Measurements from ENCODE around the gene HOXC6. TPM values are rescaled to one million over a fixed set of nuclear protein-coding genes. Genes with fewer than 3 reads are reported as not detected.

Gene HOXC6
- total and polyA plus RNA-seq, 2 of the 13 experiments (the other 11 are each of a cell fraction or from before 2014, with no cell fraction given) = not detected

DNA sequence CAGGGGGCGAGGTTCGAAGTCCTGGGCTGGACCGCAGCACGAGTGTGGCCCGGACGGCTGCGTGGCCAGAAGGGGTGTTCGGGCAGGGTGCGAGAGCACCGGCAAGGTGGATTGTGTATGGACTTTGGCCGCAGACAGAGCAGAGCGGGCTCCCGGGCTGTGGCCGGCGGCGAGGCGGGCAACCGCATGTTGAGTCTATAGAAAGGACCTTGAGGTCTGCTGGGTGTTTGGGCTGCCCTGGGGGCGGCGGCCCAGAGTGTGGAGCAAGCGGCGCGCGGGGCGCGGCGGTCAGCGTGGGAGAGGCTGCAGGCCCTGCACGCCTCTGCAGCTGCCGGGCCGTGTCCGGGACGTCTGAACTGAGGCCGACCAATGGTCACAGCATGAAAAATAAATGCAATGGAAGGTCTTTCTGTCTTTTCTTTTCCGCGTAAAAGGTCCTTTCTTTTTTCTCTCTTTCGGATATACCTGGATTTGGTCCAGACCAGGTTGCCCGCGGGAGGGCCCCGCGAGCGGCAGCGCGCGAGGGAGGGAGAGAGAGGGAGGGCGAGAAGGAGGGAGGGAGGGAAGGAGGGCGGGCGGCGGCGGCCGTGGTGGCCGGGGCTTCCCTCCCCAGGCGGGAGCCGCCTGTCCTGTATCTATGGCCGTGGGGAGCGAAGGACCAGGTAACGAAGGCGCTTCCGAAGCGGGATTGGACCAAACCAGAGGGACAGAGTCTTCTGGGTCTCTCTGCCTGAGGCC, 33.8 kb upstream of the HOXC6 start (continued):
- TF ChIP-seq SYNCRIP (IDR thresholded peaks at IDR 0.05; ENCODE audit: insufficient read depth, low read depth, low read length) (no peak), HNRNPLL (IDR thresholded peaks at IDR 0.05; ENCODE audit: low read depth, low read length, poor library complexity, severe bottlenecking) (peak; percentile 44), ZSCAN31 (CRISPR knock-in tag; IDR thresholded peaks at IDR 0.05; ENCODE audit: low read depth) (peak; percentile 45; the same call in 1 of the 2 replicates), ZKSCAN5 (CRISPR knock-in tag; IDR thresholded peaks at IDR 0.05) (no peak), SIN3B (IDR thresholded peaks at IDR 0.05; ENCODE audit: low read length) (no peak), POLR2AphosphoS5 (IDR thresholded peaks at IDR 0.05; ENCODE audit: low read depth, low read length) (no peak), MAFF (IDR thresholded peaks at IDR 0.05; ENCODE audit: low read depth, low read length) (no peak), NAIF1 (CRISPR knock-in tag; IDR thresholded peaks at IDR 0.05; ENCODE audit: borderline replicate concordance) (no peak), MTA1 (CRISPR knock-in tag; IDR thresholded peaks at IDR 0.05; ENCODE audit: borderline replicate concordance) (peak; percentile 54; the same call in 1 of the 2 replicates), CENPT (CRISPR knock-in tag; IDR thresholded peaks at IDR 0.05; ENCODE audit: low read depth) (no peak), MEIS2 (CRISPR knock-in tag; IDR thresholded peaks at IDR 0.05) (no peak), ZNF629 (CRISPR knock-in tag; conservative IDR thresholded peaks at IDR 0.05) (peak; percentile 20; the same call in 1 of the 2 replicates), ZNF205 (CRISPR knock-in tag; IDR thresholded peaks at IDR 0.05) (no peak), ZNF367 (CRISPR knock-in tag; IDR thresholded peaks at IDR 0.05; ENCODE audit: borderline replicate concordance) (no peak), ZFP41 (CRISPR knock-in tag; IDR thresholded peaks at IDR 0.05; ENCODE audit: borderline replicate concordance) (no peak), ZNF772 (CRISPR knock-in tag; IDR thresholded peaks at IDR 0.05) (0 out of 2 replicates have a peak, but pooled peaks have one; percentile 53), ZNF737 (CRISPR knock-in tag; IDR thresholded peaks at IDR 0.05; ENCODE audit: borderline replicate concordance) (no peak)
- TF ChIP-seq, protein P1, sequence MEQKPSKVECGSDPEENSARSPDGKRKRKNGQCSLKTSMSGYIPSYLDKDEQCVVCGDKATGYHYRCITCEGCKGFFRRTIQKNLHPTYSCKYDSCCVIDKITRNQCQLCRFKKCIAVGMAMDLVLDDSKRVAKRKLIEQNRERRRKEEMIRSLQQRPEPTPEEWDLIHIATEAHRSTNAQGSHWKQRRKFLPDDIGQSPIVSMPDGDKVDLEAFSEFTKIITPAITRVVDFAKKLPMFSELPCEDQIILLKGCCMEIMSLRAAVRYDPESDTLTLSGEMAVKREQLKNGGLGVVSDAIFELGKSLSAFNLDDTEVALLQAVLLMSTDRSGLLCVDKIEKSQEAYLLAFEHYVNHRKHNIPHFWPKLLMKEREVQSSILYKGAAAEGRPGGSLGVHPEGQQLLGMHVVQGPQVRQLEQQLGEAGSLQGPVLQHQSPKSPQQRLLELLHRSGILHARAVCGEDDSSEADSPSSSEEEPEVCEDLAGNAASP (CRISPR knock-in tag; IDR thresholded peaks at IDR 0.05; ENCODE audit: borderline replicate concordance) = 0 out of 2 replicates have a peak, but pooled peaks have one; percentile 34
- TF ChIP-seq, protein P2, sequence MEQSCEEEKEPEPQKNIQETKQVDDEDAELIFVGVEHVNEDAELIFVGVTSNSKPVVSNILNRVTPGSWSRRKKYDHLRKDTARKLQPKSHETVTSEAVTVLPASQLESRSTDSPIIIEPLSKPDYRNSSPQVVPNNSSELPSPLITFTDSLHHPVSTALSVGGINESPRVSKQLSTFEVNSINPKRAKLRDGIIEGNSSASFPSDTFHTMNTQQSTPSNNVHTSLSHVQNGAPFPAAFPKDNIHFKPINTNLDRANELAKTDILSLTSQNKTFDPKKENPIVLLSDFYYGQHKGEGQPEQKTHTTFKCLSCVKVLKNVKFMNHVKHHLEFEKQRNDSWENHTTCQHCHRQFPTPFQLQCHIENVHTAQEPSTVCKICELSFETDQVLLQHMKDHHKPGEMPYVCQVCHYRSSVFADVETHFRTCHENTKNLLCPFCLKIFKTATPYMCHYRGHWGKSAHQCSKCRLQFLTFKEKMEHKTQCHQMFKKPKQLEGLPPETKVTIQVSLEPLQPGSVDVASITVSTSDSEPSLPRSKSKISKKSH (CRISPR knock-in tag; IDR thresholded peaks at IDR 0.05; ENCODE audit: borderline replicate concordance) = peak; percentile 23; the same call in 1 of the 2 replicates
- TF ChIP-seq, protein P3, sequence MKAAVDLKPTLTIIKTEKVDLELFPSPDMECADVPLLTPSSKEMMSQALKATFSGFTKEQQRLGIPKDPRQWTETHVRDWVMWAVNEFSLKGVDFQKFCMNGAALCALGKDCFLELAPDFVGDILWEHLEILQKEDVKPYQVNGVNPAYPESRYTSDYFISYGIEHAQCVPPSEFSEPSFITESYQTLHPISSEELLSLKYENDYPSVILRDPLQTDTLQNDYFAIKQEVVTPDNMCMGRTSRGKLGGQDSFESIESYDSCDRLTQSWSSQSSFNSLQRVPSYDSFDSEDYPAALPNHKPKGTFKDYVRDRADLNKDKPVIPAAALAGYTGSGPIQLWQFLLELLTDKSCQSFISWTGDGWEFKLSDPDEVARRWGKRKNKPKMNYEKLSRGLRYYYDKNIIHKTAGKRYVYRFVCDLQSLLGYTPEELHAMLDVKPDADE (CRISPR knock-in tag; IDR thresholded peaks at IDR 0.05) = no peak
- TF ChIP-seq, protein P4, sequence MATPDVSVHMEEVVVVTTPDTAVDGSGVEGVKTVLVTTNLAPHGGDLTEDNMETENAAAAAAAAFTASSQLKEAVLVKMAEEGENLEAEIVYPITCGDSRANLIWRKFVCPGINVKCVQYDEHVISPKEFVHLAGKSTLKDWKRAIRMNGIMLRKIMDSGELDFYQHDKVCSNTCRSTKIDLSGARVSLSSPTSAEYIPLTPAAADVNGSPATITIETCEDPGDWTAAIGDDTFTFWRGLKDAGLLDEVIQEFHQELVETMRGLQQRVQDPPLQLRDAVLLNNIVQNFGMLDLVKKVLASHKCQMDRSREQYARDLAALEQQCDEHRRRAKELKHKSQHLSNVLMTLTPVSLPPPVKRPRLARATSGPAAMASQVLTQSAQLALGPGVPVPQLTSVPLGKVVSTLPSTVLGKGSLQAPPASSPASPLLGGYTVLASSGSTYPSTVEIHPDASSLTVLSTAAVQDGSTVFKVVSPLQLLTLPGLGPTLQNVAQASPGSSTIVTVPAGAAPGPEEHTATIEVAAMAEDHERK (CRISPR knock-in tag; IDR thresholded peaks at IDR 0.05; ENCODE audit: low read depth) = no peak
- TF ChIP-seq, protein P5, sequence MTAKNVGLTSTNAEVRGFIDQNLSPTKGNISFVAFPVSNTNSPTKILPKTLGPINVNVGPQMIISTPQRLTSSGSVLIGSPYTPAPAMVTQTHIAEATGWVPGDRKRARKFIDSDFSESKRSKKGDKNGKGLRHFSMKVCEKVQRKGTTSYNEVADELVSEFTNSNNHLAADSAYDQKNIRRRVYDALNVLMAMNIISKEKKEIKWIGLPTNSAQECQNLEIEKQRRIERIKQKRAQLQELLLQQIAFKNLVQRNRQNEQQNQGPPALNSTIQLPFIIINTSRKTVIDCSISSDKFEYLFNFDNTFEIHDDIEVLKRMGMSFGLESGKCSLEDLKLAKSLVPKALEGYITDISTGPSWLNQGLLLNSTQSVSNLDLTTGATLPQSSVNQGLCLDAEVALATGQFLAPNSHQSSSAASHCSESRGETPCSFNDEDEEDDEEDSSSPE (CRISPR knock-in tag; IDR thresholded peaks at IDR 0.05) = peak; percentile 48; the same call in 1 of the 2 replicates

All from HepG2 (cell line).